ENCODE data around the gene MYH16. TPM values are rescaled to one million over a fixed set of nuclear protein-coding genes. Genes with fewer than 3 reads are reported as not detected.

Gene MYH16
- total RNA-seq, 1 experiment from 2014 or later = 2.8 TPM

DNA sequence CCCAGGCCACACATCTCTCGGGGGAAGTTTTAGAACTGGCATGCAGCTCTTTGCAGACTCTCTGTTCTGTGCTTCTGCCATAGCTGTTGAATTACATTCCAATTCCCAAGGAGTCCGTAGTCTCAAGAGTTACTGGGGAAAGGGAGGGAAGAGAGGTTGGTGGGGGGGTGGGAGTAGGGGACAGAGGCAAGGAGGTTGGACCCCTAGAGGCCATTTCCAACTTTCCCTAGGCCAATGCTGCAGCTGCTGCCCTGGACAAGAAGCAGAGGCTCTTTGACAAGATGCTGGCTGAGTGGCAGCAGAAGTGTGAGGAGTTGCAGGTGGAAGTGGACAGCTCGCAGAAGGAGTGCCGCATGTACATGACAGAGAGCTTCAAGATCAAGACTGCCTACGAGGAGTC lies 23.8 kb downstream of the MYH16 start:
- Histone ChIP-seq H3K36me3 (ENCODE audit: low read depth, low read length) (no peaks in the 10 kb centered on the region), H3K4me3 (ENCODE audit: low read length) (no peak overlapping the region), H3K79me2 (ENCODE audit: low read length) (no peaks in the 10 kb centered on the region), H3K4me2 (ENCODE audit: low read length) (no peak overlapping the region), H3F3A (ENCODE audit: low read length, unreplicated experiment) (no peaks in the 10 kb centered on the region), H3K9ac (ENCODE audit: low read length) (no peak overlapping the region), H3K9me3 (ENCODE audit: low read length) (no peaks in the 10 kb centered on the region), H3K27me3 (ENCODE audit: low read length) (no peaks in the 10 kb centered on the region), H3K4me1 (ENCODE audit: insufficient read depth, low read length) (no peaks in the 10 kb centered on the region), H4K20me1 (ENCODE audit: low read length) (no peaks in the 10 kb centered on the region), H3K27ac (ENCODE audit: low read length) (no peak overlapping the region), H2AFZ (ENCODE audit: low read length) (no peak overlapping the region), H3K9me2 (replicated peaks; ENCODE audit: low read length) (no peaks in the 10 kb centered on the region)
- DNase-seq (no peak), ATAC-seq (no peak)
- intact Hi-C loops (cut with micrococcal nuclease) = no loop called here
- CTCF ChIA-PET = no interaction called here
- no TSS peak for BruUV-seq (replicated peaks)
- TF ChIP-seq EZH2 (IDR thresholded peaks at IDR 0.05; ENCODE audit: low read length, unreplicated experiment) = no peak
- no peak for TF ChIP-seq EZH2phosphoT487 (IDR thresholded peaks at IDR 0.05; ENCODE audit: borderline replicate concordance, low read length)
- TF ChIP-seq CTCF (conservative IDR thresholded peaks at IDR 0.05; ENCODE audit: low read depth, low read length) = no peak
- POLR2A ChIA-PET (ENCODE audit: unreplicated experiment) = no interaction called here

DNA sequence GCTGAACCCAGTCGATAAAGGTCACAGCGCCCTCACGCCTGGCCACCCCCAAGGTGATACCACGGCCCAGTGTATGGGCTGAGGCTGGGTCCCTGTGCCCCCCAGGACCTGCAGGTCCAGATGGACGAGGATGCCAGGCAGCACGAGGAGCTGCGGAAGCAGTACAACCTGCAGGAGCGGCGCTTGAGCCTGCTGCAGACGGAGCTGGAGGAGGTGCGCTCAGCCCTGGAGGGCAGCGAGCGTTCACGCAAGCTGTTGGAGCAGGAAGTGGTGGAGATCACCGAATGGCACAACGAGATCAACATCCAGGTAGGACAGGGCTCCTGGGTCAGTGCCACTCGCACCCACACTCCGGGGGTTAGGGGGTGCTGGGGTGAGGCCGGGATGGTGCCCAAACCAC lies 28.9 kb downstream of the MYH16 start:
- ChIA-PET CTCF (no interaction called here), POLR2A (ENCODE audit: unreplicated experiment) (no interaction called here)
- H3K4me3 ChIP-seq (ENCODE audit: low read length) = no peak overlapping the region
- no peak overlapping the region for H3K27ac ChIP-seq (ENCODE audit: low read length)
- H4K20me1 ChIP-seq (ENCODE audit: low read length) = no peaks in the 10 kb centered on the region
- DNase-seq (no peak), ATAC-seq (no peak)
- intact Hi-C loops (cut with micrococcal nuclease) = no loop called here
- H3K9ac ChIP-seq (ENCODE audit: low read length) = no peak overlapping the region
- no peak overlapping the region for H2AFZ ChIP-seq (ENCODE audit: low read length)
- no peaks in the 10 kb centered on the region for H3K36me3 ChIP-seq (ENCODE audit: low read depth, low read length)
- H3K9me2 ChIP-seq (replicated peaks; ENCODE audit: low read length) = no peaks in the 10 kb centered on the region
- no peaks in the 10 kb centered on the region for H3K4me1 ChIP-seq (ENCODE audit: insufficient read depth, low read length)
- no TSS peak for BruUV-seq (replicated peaks)
- no peaks in the 10 kb centered on the region for H3K79me2 ChIP-seq (ENCODE audit: low read length)
- no peaks in the 10 kb centered on the region for H3K9me3 ChIP-seq (ENCODE audit: low read length)
- H3F3A ChIP-seq (ENCODE audit: low read length, unreplicated experiment) = no peaks in the 10 kb centered on the region
- TF ChIP-seq EZH2phosphoT487 (IDR thresholded peaks at IDR 0.05; ENCODE audit: borderline replicate concordance, low read length) = no peak
- no peak for TF ChIP-seq EZH2 (IDR thresholded peaks at IDR 0.05; ENCODE audit: low read length, unreplicated experiment)
- no peak for TF ChIP-seq CTCF (conservative IDR thresholded peaks at IDR 0.05; ENCODE audit: low read depth, low read length)
- H3K4me2 ChIP-seq (ENCODE audit: low read length) = no peak overlapping the region
- no peaks in the 10 kb centered on the region for H3K27me3 ChIP-seq (ENCODE audit: low read length)

DNA sequence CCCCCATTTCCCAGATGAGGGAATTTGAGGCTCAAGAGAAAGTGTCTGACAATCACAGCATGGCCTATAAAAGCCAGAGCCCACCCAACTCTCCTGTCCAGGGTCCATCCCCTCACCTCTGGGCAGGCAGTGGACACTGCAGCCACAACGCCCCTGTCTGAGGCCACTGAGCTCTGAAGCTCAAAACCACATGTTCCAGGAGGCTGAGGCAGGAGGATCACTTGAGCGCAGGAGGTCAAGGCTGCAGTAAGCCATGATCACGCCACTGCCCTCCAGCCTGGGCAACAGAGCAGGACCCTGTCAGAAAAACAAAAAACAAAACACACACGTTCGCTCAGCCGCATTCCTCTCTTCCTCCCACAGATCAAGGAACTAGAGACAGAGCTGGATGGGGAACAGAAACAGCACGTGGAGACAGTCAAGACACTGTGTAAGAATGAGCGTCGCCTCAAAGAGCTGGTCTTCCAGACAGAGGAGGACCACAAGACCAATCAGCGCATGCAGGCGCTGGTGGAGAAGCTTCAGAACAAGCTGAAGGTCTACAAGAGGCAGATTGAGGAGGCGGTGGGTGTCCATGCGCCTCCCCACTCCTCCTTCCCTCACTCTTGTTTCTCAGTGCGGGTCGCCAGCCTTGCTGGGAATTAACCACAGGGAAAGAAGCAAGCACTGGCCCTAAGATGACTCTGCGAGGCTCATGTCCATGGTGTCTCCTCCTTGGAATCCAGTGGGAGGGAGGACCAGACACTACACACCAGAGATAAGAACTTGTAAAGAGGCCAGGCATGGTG lies 33.0 kb downstream of the MYH16 start:
- Histone ChIP-seq H4K20me1 (ENCODE audit: low read length) (no peaks in the 10 kb centered on the region), H3K4me2 (ENCODE audit: low read length) (no peak overlapping the region), H3K9me2 (replicated peaks; ENCODE audit: low read length) (no peaks in the 10 kb centered on the region), H2AFZ (ENCODE audit: low read length) (no peak overlapping the region), H3K9ac (ENCODE audit: low read length) (no peak overlapping the region), H3K79me2 (ENCODE audit: low read length) (no peaks in the 10 kb centered on the region), H3K4me1 (ENCODE audit: insufficient read depth, low read length) (0 out of 2 replicates have a peak, but pooled peaks cover 6% of the 10 kb centered on the region), H3F3A (ENCODE audit: low read length, unreplicated experiment) (no peaks in the 10 kb centered on the region), H3K4me3 (ENCODE audit: low read length) (no peak overlapping the region), H3K36me3 (ENCODE audit: low read depth, low read length) (no peaks in the 10 kb centered on the region), H3K27ac (ENCODE audit: low read length) (no peak overlapping the region), H3K9me3 (ENCODE audit: low read length) (no peaks in the 10 kb centered on the region), H3K27me3 (ENCODE audit: low read length) (no peaks in the 10 kb centered on the region)
- DNase-seq (no peak), ATAC-seq (no peak)
- intact Hi-C loops (cut with micrococcal nuclease) = no loop called here
- ChIA-PET CTCF (no interaction called here), POLR2A (ENCODE audit: unreplicated experiment) (no interaction called here)
- TF ChIP-seq CTCF (conservative IDR thresholded peaks at IDR 0.05; ENCODE audit: low read depth, low read length) (no peak), EZH2phosphoT487 (IDR thresholded peaks at IDR 0.05; ENCODE audit: borderline replicate concordance, low read length) (no peak), EZH2 (IDR thresholded peaks at IDR 0.05; ENCODE audit: low read length, unreplicated experiment) (no peak)
- BruUV-seq (replicated peaks) = no TSS peak
